Urinary bladder (tissue), 2 donors: ENCODE measurements around the gene NCBP3. TPM values are rescaled to one million over a fixed set of nuclear protein-coding genes. Genes with fewer than 3 reads are reported as not detected.

Experiments used
- polyA plus RNA-seq: library from polyadenylated mRNA; stranded (reverse); fragments of 200-250 nt; gene quantifications from one replicate; pipeline ENCODE4 v1.2.3, GENCODE V29; 2013
- total RNA-seq: library from RNA; depleted of rRNA; stranded (reverse); fragments of >200 nt; gene quantifications from one replicate; pipeline ENCODE4 v1.2.3, GENCODE V29; 2014
- donor health status: healthy.

The NCBP3 gene
- total and polyA plus RNA-seq, 2 donors, result 21.2 to 42.0 TPM

Other genes with a start within 250 kb of the NCBP3 start
- gene TRPV1, start 236.8 kb downstream of the NCBP3 start, total RNA-seq, result 4.5 TPM
- 4.0 TPM for gene TRPV1, start 236.8 kb downstream of the NCBP3 start, polyA plus RNA-seq
- 12.6 TPM for gene SHPK, start 210.0 kb downstream of the NCBP3 start, total RNA-seq
- gene SHPK, start 210.0 kb downstream of the NCBP3 start, polyA plus RNA-seq, result 8.0 TPM
- 10.6 TPM for gene CTNS, start 209.5 kb downstream of the NCBP3 start, total RNA-seq
- 13.8 TPM for gene CTNS, start 209.5 kb downstream of the NCBP3 start, polyA plus RNA-seq
- 64.2 TPM for gene TAX1BP3, start 177.7 kb downstream of the NCBP3 start, total RNA-seq
- 129 TPM for gene TAX1BP3, start 177.7 kb downstream of the NCBP3 start, polyA plus RNA-seq
- 7.8 TPM for gene EMC6, start 177.4 kb downstream of the NCBP3 start, total RNA-seq
- 77.1 TPM for gene EMC6, start 177.4 kb downstream of the NCBP3 start, polyA plus RNA-seq
- 1.3 TPM for gene P2RX5, start 150.1 kb downstream of the NCBP3 start, total RNA-seq
- 1.0 TPM for gene P2RX5, start 150.1 kb downstream of the NCBP3 start, polyA plus RNA-seq
- 2.2 TPM for gene HASPIN, start 122.3 kb downstream of the NCBP3 start, total RNA-seq
- 0.08 TPM for gene HASPIN, start 122.3 kb downstream of the NCBP3 start, polyA plus RNA-seq
- 14.0 TPM for gene ITGAE, start 45.1 kb downstream of the NCBP3 start, total RNA-seq
- gene ITGAE, start 45.1 kb downstream of the NCBP3 start, polyA plus RNA-seq, result 34.6 TPM
- 5.8 TPM for gene CAMKK1, start 46.8 kb upstream of the NCBP3 start, total RNA-seq
- gene CAMKK1, start 46.8 kb upstream of the NCBP3 start, polyA plus RNA-seq, result 13.6 TPM
- 19.6 TPM for gene P2RX1, start 70.2 kb upstream of the NCBP3 start, total RNA-seq
- 126 TPM for gene P2RX1, start 70.2 kb upstream of the NCBP3 start, polyA plus RNA-seq
- gene ATP2A3, start 118.2 kb upstream of the NCBP3 start, total RNA-seq, result 7.1 TPM
- 28.1 TPM for gene ATP2A3, start 118.2 kb upstream of the NCBP3 start, polyA plus RNA-seq